Bronchial epithelial cell (primary cell): ENCODE measurements around the gene DOHH. TPM values are rescaled to one million over a fixed set of nuclear protein-coding genes. Genes with fewer than 3 reads are reported as not detected.

ENCODE experiments used
- DNase-seq: peaks from one replicate; pipeline ENCODE4 v3.0.0-alpha.2; 2010; ENCODE audit warnings: low read depth
- FAIRE-seq: peaks from 2 replicates; lab custom pipeline; 2011; peaks lifted over from hg19 to GRCh38; lab: Jason Lieb, UNC
- H3K27me3 ChIP-seq: 2 replicates; pipeline ENCODE4 v1.5.1; 2011; ENCODE audit warnings: low read length; ENCODE audit not compliant: control insufficient read depth, insufficient read depth
- H3K36me3 ChIP-seq: 2 replicates; pipeline ENCODE4 v1.5.1; 2011; ENCODE audit warnings: low read length; ENCODE audit not compliant: control insufficient read depth, insufficient read depth
- H3K4me3 ChIP-seq: 2 replicates; pipeline ENCODE4 v1.5.1; 2011; ENCODE audit warnings: mild to moderate bottlenecking, low read depth, low read length, control low read depth
- total RNA-seq: library from RNA; depleted of rRNA; stranded (reverse); fragments of >200 nt; gene quantifications from 2 replicates; pipeline ENCODE4 v1.2.1, GENCODE V29; 2014
- TF ChIP-seq, protein P1 (sequence below): IDR thresholded peaks from 2 replicates; pipeline ENCODE4 v1.5.1; 2011; ENCODE audit warnings: mild to moderate bottlenecking, moderate library complexity, low read length, control low read depth, inconsistent platforms; ENCODE audit not compliant: insufficient read depth, severe bottlenecking

The DOHH gene
- total RNA-seq, 1 donor from 2014 or later: 17.1 TPM

DNA sequence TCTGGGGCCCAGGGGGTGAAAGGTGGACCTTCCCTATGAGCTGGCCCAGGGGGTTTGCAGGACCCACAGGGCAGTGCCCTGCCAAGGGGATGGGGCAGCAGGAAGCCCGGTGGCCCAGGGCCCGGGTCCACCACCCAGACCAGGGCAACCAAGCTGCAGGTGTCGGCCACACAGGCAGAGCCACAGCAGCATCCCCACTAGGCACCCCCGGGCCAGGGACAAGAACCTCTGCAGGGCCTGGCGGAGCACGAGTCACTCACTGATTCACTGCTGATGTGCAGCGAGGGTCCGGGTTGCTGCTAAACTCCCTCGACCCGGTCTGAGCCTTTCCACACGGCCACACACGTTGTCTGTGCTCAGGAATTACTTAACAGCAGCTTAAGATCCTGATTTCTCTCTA lies 14.5 kb upstream of the DOHH start:
- TF ChIP-seq, protein P1, sequence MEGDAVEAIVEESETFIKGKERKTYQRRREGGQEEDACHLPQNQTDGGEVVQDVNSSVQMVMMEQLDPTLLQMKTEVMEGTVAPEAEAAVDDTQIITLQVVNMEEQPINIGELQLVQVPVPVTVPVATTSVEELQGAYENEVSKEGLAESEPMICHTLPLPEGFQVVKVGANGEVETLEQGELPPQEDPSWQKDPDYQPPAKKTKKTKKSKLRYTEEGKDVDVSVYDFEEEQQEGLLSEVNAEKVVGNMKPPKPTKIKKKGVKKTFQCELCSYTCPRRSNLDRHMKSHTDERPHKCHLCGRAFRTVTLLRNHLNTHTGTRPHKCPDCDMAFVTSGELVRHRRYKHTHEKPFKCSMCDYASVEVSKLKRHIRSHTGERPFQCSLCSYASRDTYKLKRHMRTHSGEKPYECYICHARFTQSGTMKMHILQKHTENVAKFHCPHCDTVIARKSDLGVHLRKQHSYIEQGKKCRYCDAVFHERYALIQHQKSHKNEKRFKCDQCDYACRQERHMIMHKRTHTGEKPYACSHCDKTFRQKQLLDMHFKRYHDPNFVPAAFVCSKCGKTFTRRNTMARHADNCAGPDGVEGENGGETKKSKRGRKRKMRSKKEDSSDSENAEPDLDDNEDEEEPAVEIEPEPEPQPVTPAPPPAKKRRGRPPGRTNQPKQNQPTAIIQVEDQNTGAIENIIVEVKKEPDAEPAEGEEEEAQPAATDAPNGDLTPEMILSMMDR: no peak
- DNase-seq: no peak
- no peaks in the 10 kb centered on the region for H3K27me3 ChIP-seq
- FAIRE-seq: no peak
- H3K36me3 ChIP-seq: peaks cover 28% of the 10 kb centered on the region
- no peak overlapping the region for H3K4me3 ChIP-seq

DNA sequence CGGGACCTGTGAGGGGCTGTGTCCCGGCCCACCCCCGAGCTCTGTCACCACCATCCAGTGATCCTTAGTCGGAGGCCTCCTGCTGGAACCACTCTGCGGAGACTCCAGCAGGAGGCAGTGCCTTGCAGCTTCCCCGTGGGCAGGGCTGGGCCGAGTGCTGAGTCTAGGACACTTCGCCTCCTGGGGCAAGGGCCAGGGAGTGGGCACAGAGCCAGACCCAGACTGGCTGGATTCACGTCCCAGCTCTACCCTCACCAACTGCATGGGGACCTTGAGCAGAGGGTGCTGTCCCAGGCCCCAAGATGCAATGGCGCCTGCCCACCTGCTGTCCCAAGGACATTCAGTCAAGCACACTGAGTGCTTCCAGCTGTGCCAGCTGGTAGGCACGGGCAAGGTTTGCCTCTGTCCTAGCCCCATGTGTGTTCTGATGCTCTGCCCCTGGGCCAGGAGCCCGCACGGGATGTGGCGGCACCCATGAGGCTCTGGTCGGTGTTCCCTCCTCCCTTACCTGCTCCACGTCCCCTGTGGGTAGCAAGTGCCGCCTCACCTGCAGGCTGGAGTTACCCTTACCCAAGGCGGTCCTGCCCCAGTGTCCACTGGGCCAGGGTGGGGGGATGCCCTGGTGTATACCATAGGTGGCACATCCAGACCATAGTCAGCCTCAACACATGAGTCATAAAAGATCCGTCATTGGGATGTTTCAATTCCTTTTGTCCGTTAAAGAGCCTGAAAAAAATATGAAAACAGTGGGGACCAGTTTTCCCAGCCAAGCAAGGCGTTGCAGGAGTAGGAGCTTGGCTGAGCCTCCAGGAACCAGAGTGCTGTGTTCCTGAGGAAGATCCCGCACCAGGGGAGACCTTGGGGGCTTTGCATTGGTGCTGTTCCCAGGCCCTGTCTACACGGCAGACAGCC lies 13.0 kb upstream of the DOHH start:
- Histone ChIP-seq H3K36me3 (peaks cover 21% of the 10 kb centered on the region), H3K4me3 (no peak overlapping the region), H3K27me3 (no peaks in the 10 kb centered on the region)
- DNase-seq: no peak
- TF ChIP-seq, protein P1: no peak
- FAIRE-seq: no peak

DNA sequence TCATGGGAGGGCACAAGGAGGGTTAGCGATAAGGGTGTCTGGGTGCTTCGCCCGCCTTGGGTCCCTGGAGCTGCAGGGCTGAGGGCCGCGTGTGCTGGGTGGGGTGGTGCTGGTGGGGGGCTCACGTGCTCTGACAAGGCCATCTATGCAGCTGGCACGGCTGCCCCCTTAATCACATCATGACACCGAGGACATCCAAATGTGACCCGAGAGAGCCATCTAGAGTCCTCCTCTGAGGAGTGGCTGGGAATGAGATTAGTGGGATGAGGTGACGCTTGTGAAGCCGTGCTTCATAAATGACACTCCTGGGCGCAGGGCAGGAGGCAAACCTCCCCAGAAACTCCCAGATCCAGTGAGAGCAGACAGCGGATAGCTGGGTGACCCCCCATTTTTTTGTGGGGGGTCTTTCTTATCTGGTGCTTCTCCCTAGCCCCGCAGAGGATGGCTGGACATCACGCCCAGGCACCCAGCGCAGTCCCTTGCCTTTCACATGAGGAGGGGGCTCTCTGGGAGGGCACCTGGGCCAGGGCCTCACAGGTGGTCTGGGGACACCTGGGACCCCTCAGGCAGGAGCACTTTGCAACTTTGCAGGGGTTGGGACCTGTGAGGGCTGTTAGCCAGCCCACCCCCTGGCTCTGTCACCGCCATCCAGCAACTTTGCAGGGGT lies 12.2 kb upstream of the DOHH start:
- H3K27me3 ChIP-seq: no peaks in the 10 kb centered on the region
- FAIRE-seq (no peak), DNase-seq (no peak)
- H3K4me3 ChIP-seq: no peak overlapping the region
- peaks cover 21% of the 10 kb centered on the region for H3K36me3 ChIP-seq
- TF ChIP-seq, protein P1: no peak

DNA sequence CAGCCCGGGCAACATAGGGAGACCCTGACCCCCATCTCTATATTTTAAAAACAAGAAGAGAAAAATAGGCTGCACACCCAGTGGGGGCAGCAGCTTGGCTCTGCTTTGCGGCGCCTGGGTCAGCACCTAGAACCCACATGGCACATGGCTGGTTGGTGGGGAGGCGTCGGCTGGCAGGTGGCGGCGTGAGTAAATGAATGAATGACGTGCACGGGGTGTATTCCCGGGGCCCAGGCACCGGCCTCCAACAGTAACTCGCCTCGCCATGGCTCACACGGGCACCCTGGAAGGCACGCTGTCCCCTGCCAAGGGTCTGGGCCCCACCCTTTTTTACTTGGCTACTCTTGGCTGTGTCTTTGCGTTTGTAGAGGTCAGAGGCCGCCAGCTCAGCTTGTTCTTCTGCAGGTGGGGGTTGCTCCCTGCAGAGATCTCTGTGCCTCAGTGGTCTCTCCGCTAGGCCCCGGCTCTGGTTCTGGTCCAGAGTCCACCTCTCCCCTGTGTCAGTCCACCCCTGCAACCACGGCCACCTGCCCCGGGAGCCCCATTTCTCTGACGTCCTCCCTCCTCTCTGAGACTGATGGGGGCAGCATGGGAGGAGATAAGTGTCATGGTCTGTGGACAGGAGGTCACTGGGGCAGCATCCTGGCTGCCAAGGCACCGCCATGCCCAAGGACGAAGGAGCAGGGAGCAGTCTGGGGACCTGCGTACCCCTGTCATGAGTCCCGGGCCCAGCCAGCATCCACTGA lies 11.2 kb upstream of the DOHH start:
- DNase-seq (no peak), FAIRE-seq (no peak)
- Histone ChIP-seq H3K36me3 (peaks cover 20% of the 10 kb centered on the region), H3K4me3 (no peak overlapping the region), H3K27me3 (no peaks in the 10 kb centered on the region)
- TF ChIP-seq, protein P1: no peak

DNA sequence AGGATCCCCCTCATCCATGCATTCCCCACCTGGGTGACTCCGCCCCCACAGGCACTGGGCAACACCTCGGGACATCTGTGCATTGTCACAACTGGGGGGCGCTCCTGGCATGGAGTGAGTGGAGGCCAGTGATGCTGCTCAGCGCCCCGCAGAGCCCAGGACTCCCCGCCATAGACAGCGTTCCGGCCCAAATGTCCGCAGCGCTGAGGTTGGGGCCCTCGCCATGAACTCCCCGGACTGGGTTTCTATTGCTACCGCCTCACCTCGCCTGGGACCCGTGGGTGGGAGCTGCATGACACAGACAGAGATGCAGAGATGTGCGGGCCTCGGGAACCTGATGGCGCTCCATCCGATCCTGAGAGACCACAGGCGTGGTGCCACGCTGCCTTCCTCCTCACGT lies 10.3 kb upstream of the DOHH start:
- no peak overlapping the region for H3K4me3 ChIP-seq
- DNase-seq (no peak), FAIRE-seq (no peak)
- TF ChIP-seq, protein P1: no peak
- no peaks in the 10 kb centered on the region for H3K27me3 ChIP-seq
- H3K36me3 ChIP-seq: peaks cover 16% of the 10 kb centered on the region
